A549 treated with Hydrocortisone at 1 μM for 4 hours (cell line): ENCODE measurements around the gene ALG8. TPM values are rescaled to one million over a fixed set of nuclear protein-coding genes. Genes with fewer than 3 reads are reported as not detected.

Source experiments
- total RNA-seq: library from RNA; stranded (reverse); fragments of 200-300 nt; extraction: Qiagen RNA extraction; gene quantifications from 5 replicates; pipeline ENCODE4 v1.2.3, GENCODE V29; 2022

ALG8 gene
- 57.2 to 63.8 TPM (median 61.9 TPM) in 5 replicates for total RNA-seq

GRCh38 chr11:78139422-78140391, at the start of gene ALG8:
ALG8 (minus strand) TSS chr11:78139626; CDS start chr11:78139588, 38 bp downstream.

DNA sequence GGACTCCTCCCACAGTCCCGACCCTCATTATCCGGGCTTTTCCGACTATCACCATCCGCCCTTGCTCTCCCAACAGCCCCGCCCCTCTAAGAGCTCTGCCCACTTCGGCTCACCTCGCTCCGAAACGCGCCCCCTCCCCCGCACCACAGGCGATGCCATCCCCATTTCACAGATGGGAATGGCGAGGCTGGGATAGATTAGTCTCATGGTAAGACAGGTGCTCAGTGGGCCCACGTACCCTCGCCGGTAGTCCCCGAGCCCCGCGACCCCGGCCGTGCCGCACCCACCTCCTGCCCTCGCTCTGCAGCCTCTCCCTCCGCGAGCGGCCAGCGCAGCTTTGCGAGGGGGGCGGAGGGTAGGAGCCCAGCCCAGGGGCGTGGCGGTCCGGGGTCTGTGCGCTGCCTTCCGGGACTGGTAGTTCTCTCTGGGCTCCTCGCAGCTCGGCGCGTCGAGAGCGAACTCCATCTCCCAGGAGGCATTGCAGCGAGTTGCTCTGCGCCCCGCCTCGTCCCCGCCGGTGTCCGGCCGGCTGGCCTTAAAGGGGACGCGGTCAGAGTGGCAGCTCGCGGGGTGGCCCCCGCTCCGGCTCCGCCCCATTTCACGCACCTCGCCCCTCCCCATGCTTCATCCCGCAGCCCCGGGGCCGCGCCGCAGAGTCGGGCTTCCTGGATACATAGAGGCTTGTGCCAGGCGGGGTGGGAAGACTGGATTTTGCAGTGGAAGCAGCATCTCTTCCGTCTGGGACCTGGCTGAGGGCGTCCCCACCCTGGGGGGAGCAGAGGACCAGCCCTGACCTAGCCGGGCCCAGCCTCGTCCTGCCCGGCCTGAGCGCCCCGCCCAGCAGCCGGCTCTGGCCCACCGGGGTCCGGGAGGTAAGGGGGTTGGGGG, 49.1 kb upstream of the ALG8 start, which contains the start of the genes KCTD21 and USP35:
Gene KCTD21, minus strand, starts transcription at position 341 of the 888 bp plus-strand sequence. CDS start 14,072 bp downstream, outside the sequence.
Gene USP35, plus strand, starts transcription at position 634 of the 888 bp plus-strand sequence. CDS start 7,327 bp downstream, outside the sequence.

GRCh38 chr11:78079232-78080083, 60.0 kb downstream of the ALG8 start, which contains the start of gene NDUFC2:
NDUFC2 (minus strand) TSS chr11:78079862; CDS start chr11:78079744, 118 bp downstream.

DNA sequence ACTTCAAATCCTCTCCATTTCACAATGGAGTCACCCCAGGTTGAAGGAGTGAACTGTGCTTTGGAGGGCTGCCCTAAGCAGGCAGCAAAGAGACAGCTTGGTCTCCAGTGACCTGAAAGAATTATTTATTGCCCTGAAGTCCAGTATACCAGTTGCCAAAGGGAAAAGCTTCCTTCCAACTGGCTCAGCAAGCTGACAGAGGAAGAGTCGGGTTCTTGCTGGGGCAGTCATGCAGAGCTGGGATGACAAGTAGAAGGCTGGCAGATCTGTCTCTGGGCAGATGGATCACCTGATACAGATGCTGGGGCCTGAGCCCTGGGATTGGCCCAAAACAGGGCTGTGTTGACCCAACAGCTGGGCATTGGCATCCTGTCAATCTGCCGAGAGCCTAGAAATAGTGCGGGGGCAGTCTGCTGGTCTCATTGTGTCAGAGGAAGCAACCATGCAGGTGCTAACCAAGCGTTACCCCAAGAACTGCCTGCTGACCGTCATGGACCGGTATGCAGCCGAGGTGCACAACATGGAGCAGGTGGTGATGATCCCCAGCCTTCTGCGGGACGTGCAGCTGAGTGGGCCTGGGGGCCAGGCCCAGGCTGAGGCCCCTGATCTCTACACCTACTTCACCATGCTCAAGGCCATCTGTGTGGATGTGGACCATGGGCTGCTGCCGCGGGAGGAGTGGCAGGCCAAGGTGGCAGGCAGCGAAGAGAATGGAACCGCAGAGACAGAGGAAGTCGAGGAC, 75.8 kb downstream of the ALG8 start, which contains the start of gene THRSP:
Gene THRSP, plus strand, starts transcription at position 422 of the 742 bp plus-strand sequence. Its CDS starts 21 bp downstream, at position 443.

Other genes starting within 250 kb of the ALG8 start
- 16.4 to 20.5 TPM (median 17.7 TPM) in 5 replicates for gene INTS4, start 145.0 kb downstream of the ALG8 start, total RNA-seq
- 1.3 to 2.1 TPM (median 1.6 TPM) in 5 replicates for gene KCTD14, start 116.3 kb downstream of the ALG8 start, total RNA-seq
- gene THRSP, start 75.8 kb downstream of the ALG8 start, total RNA-seq: not detected in 5 replicates
- gene NDUFC2, start 59.8 kb downstream of the ALG8 start, total RNA-seq: 235 to 265 TPM (median 252 TPM) in 5 replicates
- 7.4 to 9.1 TPM (median 7.9 TPM) in 5 replicates for gene KCTD21, start 49.0 kb upstream of the ALG8 start, total RNA-seq
- gene USP35, start 49.3 kb upstream of the ALG8 start, total RNA-seq: 6.6 to 8.6 TPM (median 7.6 TPM) in 5 replicates